Measurements from ENCODE around the gene MRPL18. TPM values are rescaled to one million over a fixed set of nuclear protein-coding genes. Genes with fewer than 3 reads are reported as not detected.
"Not testable (repeated sequence)": the region's sequence is repeated elsewhere in the genome, so short reads cannot be mapped to it uniquely, and the experiment has no call there.

Gene MRPL18
- total and polyA plus RNA-seq, 2 of the 8 experiments (the other 6 are each of a cell fraction or from before 2014, with no cell fraction given): 58.7 to 79.8 TPM

DNA sequence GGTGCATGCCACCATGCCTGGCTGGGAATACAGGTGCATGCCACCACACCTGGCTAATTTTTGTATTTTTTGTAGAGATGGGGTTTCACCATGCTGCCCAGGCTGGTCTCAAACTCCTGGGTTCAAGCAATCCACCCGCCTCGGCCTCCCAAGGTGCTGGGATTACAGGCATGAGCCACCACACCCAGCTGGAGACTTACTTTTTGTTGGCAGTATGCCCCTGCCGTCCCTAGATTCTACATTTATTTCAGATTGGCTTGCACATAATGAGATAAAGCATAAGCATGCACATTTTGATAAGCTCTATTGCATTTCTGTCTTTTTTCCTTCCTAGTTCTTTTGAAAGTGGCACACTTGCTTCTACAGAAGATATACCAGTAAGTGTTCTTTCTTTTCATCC lies 26.5 kb downstream of the MRPL18 start:
- H3K4ac ChIP-seq (replicated peaks; ENCODE audit: insufficient read length, low read depth, low read length); H3K18ac ChIP-seq (ENCODE audit: extremely low read depth, low read length); FAIRE-seq; H2AK5ac ChIP-seq (ENCODE audit: low read depth, low read length); H3K23me2 ChIP-seq (ENCODE audit: low read depth, low read length); H2BK120ac ChIP-seq (replicated peaks; ENCODE audit: low read depth, low read length); H2AFZ ChIP-seq (ENCODE audit: low read length); H2BK12ac ChIP-seq (ENCODE audit: low read depth, low read length); H3K36me3 ChIP-seq (ENCODE audit: control insufficient read depth in 2 of 4, insufficient read depth in 4 of 4, low read length in 3 of 4); H2BK15ac ChIP-seq (ENCODE audit: low read length); H4K5ac ChIP-seq (ENCODE audit: insufficient read length, low read depth, low read length); H3K79me1 ChIP-seq (ENCODE audit: low read depth, low read length); H3K9me3 ChIP-seq (ENCODE audit: insufficient read depth in 2 of 2, low read depth in 1 of 2, low read length in 1 of 2); H3K23ac ChIP-seq (ENCODE audit: insufficient read length); H3K9ac ChIP-seq (replicated peaks in 1 of 4; ENCODE audit: extremely low read depth in 1 of 4, low read depth in 3 of 4, low read length in 3 of 4); H3K79me2 ChIP-seq (ENCODE audit: control insufficient read depth in 1 of 2, insufficient read depth in 2 of 2, low read length in 2 of 2); H4K91ac ChIP-seq (replicated peaks; ENCODE audit: insufficient read length, low read length); H3K4me3 ChIP-seq (ENCODE audit: extremely low read depth in 1 of 4, insufficient read depth in 2 of 4, low read depth in 3 of 4, low read length in 4 of 4); H3K56ac ChIP-seq (replicated peaks; ENCODE audit: insufficient read length, low read depth, low read length); H3K14ac ChIP-seq (ENCODE audit: insufficient read length); H2BK20ac ChIP-seq (ENCODE audit: low read length); H3K27me3 ChIP-seq (replicated peaks in 1 of 4; ENCODE audit: control insufficient read depth in 3 of 4, extremely low read depth in 1 of 4, insufficient read depth in 3 of 4, low read length in 3 of 4); DNase-seq (ENCODE audit: low read depth in 1 of 2, low spot score in 2 of 2); H2BK5ac ChIP-seq (ENCODE audit: low read depth, low read length); H4K8ac ChIP-seq (ENCODE audit: extremely low read depth, insufficient read depth, low read length); CTCF ChIA-PET (ENCODE audit: partially characterized antibody); H3K27ac ChIP-seq (ENCODE audit: low read depth, low read length); H3K4me2 ChIP-seq (ENCODE audit: insufficient read depth in 1 of 2, low read depth in 2 of 2, low read length in 2 of 2); H4K20me1 ChIP-seq (replicated peaks in 1 of 2; ENCODE audit: control insufficient read depth in 1 of 2, insufficient read depth in 2 of 2, low read length in 2 of 2): not testable (repeated sequence)
- WGBS, 2 experiments (ENCODE audit: extremely low coverage in 1 of 2, insufficient coverage in 1 of 2, insufficient read length in 1 of 2, insufficient replicate concordance in 2 of 2, low coverage in 1 of 2, low lambda C conversion rate in 2 of 2, missing lambda C conversion rate in 1 of 2): 90% methylated on average over 3 of the region's 3 CpGs; no CpG with 5 or more reads in 1 of the 2 experiments
- POLR2A ChIA-PET (ENCODE audit: partially characterized antibody): interaction anchor here (3.8 kb wide), 1 partner anchor 26 kb away, joined by 16 read pairs; the partner anchor contains the start of genes MRPL18 and TCP1
- H3K4me1 ChIP-seq (replicated peaks in 1 of 4; ENCODE audit: control insufficient read depth in 3 of 4, insufficient read depth in 4 of 4, low read length in 3 of 4): peaks cover 0 to 15% (median 5%) of the 10 kb centered on the region in 4 experiments; a peak in 5 of 7 replicates

Data from H1 (cell line).